NOMO-1 (cell line): ENCODE results near the gene ANAPC16.
A peak's percentile ranks its signal among the peaks of the same experiment; 100 is the strongest.
"Not testable (repeated sequence)": the region's sequence is repeated elsewhere in the genome, so short reads cannot be mapped to it uniquely, and the experiment has no call there.

ENCODE experiments used
- DNase-seq, 2 experiments: peaks; one replicate each; lab custom pipeline; 2025; ENCODE audit not compliant: unreplicated experiment in 2 of 2; lab: John Stamatoyannopoulos, UW

ANAPC16 gene

DNA sequence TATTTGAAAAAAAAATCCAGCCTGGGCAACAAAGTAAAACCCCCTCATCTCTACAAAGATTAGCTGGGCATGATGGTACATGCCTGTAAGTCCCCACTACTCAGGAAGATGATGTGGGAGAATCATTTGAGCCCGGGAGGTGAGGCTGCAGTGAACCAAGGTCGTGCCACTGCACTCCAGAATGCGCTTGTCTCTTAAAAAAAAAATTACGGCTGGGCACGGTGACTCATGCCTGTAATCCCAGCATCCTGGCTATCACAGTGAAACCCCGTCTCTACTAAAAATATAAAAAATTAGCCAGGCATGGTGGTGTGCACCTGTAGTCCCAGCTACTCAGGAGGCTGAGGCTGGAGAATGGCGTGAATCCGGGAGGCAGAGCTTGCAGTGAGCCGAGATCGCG, 4.4 kb upstream of the ANAPC16 start:
- DNase-seq: not testable (repeated sequence)

- not testable (repeated sequence) for DNase-seq
Measured at GRCh38 chr10:72211832-72212231, 4.0 kb upstream of the ANAPC16 start.

- peak; percentile 32 to 86 for DNase-seq
Measured at GRCh38 chr10:72218325-72218724, 2.5 kb downstream of the ANAPC16 start.

- DNase-seq: no peak
Measured at GRCh38 chr10:72218726-72219125, 2.9 kb downstream of the ANAPC16 start.

- no peak for DNase-seq
Measured at GRCh38 chr10:72219235-72219814, 3.5 kb downstream of the ANAPC16 start.

GRCh38 chr10:72220637-72221036, 4.8 kb downstream of the ANAPC16 start:
- DNase-seq: no peak

- DNase-seq: no peak
Measured at GRCh38 chr10:72221278-72221677, 5.5 kb downstream of the ANAPC16 start.

GRCh38 chr10:72223743-72224101, 7.9 kb downstream of the ANAPC16 start:
- peak; percentile 73 to 89 for DNase-seq

- DNase-seq: not testable (repeated sequence)
Measured at GRCh38 chr10:72224191-72224590, 8.4 kb downstream of the ANAPC16 start.

- no peak for DNase-seq
Measured at GRCh38 chr10:72226418-72227027, 10.7 kb downstream of the ANAPC16 start.

GRCh38 chr10:72227826-72228225, 12.0 kb downstream of the ANAPC16 start:
- no peak for DNase-seq

GRCh38 chr10:72228318-72228751, 12.5 kb downstream of the ANAPC16 start:
- DNase-seq: no peak

GRCh38 chr10:72229261-72230251, 13.7 kb downstream of the ANAPC16 start:
- no peak for DNase-seq

- DNase-seq: no peak
Measured at GRCh38 chr10:72233621-72234020, 17.8 kb downstream of the ANAPC16 start.

- no peak for DNase-seq
Measured at GRCh38 chr10:72234560-72235095, 18.8 kb downstream of the ANAPC16 start.

DNA sequence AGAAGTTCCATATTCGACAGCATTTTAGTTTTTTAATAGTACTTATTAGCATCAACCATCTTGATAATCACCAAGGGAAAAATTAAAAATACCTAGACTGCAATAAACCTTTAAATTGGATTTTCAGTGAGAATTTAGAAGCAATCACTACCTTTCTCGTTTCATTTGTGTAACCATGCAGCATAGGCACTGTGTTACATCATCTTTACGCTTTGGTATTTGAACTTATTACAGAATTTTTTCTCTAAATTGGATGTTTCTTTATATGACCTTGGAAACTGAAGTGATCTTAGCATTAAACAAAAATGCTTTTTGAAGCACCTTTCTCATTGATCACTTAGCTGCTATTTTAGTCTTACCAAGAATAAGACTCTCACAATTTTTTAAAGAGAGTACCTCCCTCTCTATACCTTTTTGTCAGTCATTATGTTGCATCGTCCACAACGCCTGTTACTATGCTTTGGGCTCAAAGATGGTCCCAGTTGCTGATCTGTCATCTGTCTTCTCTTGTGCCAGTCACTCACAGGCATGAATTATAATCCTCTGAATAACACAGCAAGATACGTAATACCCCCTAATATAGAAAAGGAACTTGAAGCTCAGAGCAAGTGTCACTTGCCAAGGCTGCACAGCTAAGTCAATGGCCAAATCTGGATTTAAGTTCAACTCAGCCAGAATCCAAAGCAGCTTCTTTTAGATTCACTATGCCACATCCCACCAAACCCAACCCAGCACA, 19.9 kb downstream of the ANAPC16 start:
- DNase-seq: no peak

DNA sequence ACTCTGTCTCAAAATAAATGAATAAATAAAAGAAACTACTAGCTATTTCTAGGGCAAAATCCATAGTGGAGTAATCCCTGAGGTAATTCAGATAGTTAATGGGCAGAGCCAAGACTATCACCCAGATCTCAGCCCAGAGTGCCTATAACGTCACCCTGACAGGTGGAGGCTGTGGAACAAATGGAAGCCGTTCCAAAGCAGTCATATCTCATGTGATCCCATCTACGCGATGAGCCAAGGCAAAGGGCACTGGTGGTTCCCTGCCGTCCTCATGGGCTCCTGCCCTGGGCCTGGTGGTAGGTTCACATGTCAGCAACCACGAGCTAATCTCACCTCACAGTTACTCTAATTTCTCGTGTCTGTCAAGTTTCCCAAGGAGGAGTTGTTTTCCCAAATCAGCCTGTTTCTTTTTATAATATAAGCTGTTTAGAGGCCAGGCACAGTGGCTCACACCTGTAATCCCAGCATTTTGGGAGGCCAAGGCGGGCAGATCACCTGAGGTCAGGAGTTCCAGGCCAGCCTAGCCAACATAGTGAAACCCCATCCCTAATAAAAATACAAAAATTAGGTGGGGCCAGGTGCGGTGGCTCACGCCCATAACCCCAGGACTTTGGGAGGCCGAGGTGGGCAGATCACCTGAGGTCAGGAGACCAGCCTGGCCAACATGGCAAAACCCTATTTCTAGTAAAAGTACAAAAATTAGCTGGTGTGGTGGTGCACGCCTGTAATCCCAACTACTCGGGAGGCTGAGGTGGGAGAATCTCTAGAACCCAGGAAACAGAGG, 22.8 kb downstream of the ANAPC16 start:
- DNase-seq: no peak

DNA sequence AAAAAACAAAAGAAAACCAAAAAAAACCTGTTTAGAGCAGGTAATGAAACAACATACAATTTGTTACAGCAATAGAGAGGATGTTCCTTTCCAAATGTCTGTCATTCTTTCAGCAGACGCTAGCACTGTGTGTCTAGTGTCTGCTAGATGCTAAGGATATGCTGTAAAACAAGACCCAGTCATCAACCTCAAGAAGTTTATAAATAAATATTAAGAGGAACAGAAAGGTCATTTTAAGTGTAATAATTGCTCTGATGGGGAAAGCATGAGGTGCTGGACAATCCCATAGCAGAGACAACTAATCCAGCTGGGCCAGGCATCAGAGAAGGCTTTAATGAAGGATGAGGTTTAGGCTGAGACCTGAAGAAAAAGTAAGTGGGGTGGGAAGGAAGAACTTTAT, 23.6 kb downstream of the ANAPC16 start:
- peak in 1 of 2 experiments; percentile 11 for DNase-seq

- DNase-seq: no peak
Measured at GRCh38 chr10:72240371-72240770, 24.6 kb downstream of the ANAPC16 start.
